Stimulated activated naive CD4-positive, alpha-beta T cell treated with Interleukin-2 at 50 U/mL for 16 hours (primary cell): Measurements from ENCODE around the gene KLF13.

Experiments
- DNase-seq: peaks from one replicate; lab custom pipeline; 2025; lab: John Stamatoyannopoulos, UW

Gene KLF13

DNA sequence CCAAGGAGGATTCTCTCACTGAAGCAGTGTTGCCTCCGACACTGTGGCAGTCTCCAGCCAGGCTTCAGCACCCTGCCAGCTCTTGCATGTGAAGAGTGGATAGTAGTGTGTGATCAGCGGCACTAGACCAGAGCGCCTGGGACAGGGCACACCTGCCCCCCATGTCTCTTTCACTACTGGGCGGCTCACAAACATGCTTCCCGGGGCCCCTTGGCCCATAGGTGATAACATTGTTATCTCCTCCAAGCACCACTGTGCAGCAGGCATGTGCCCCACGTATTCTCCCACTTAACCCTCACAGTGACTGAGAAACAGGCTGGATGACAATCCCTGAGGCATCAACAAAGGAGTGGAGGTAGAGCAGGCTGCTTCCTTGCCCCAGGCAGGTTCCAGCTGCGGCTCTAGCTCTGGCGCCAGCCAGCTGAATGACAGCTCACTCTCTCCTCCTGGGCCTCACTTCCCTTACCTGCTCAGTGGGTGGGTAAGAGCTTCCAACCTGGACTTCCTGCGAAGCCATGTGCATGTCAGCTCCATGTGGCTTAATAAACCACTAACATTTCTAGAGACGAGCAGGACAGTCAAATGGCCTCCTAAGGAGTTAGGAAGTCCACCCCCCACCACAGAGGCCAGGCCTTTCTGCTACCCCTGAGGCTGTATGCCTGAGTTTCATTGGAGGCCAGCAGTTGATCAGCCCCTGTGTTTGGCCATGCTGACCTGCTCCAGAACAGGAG lies 37.8 kb downstream of the KLF13 start:
- no peak for DNase-seq

DNA sequence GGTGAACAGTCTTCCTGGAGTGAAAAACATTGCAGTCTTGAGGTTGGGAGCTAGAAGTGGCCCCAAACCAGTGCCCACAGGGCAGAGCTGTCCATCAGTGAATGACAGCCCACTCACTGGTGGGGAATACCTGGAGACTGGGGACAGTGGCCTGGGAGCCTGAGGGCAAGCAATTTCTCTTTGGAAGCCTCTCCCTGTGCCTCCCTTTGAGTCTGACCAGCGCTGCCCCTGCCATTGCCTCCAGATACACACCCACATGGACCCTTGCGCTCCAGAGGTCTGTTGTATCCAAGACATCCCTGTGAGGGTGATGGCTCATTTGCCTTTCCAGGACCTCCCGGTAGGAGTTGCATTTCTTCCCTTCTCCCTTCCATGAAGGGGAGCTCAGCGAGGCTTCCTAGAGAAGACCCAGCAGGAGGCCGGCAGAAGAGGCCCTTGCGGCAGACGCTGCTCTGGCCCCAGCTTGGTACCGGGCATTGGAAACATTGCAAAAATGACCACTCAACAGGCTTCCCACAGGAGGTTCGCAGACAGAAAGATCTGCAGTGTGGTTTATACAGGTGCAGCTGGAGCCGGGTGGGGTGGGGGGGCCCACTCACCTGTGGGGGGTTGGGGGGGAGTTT lies 38.5 kb downstream of the KLF13 start:
- DNase-seq, result no peak

DNA sequence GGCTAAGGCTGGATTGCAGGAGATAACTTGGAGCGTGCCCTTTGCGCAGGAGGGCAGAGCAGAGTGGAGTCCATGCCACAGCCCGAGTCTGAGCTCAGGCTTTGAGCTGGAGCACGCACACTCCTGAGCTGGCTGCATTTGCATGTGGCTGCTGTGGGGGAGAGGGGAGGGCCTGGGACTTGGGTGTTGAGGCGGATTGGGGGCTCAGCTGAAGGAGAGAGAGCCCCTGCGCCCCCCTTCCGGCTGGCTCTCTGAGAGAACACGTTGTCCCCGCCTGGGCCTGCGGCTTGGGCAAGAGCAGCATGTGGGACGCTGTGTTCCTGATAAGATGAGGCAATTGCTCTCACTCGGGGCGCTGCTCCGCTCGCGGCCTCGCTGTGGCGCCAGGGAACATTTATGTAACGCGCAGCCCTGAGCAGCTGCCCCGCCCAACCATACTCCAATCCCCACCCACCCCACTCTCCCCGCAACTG lies 39.1 kb downstream of the KLF13 start:
- peak; percentile 78 for DNase-seq

DNA sequence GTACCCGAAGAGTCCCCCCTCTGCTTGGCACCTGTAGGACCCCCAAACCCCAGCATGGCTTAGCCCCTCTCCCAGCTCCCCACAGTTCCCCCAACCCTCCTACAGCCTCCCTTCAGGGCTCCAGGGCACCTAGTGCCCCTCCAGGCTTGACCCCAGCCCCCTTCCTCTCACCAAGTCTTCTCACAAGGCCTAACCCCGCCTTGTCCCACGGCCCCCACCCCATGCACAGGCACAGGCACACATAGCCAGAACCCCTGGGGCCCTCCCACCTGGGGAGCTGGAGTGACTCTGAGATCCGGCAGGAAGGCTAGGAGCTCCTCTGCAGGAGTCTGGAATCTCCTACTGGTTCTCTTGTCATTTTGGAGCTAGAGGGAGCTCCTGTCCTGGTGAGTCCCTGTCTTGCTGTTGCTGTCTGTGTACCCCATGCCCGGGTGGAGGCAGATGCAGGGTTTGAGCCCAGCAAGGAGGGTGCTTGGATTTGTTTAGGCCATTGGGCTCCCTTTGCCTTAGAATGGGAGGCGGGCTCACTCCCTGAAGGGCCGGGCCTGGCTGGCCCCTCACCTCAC lies 39.6 kb downstream of the KLF13 start:
- DNase-seq, result no peak

DNA sequence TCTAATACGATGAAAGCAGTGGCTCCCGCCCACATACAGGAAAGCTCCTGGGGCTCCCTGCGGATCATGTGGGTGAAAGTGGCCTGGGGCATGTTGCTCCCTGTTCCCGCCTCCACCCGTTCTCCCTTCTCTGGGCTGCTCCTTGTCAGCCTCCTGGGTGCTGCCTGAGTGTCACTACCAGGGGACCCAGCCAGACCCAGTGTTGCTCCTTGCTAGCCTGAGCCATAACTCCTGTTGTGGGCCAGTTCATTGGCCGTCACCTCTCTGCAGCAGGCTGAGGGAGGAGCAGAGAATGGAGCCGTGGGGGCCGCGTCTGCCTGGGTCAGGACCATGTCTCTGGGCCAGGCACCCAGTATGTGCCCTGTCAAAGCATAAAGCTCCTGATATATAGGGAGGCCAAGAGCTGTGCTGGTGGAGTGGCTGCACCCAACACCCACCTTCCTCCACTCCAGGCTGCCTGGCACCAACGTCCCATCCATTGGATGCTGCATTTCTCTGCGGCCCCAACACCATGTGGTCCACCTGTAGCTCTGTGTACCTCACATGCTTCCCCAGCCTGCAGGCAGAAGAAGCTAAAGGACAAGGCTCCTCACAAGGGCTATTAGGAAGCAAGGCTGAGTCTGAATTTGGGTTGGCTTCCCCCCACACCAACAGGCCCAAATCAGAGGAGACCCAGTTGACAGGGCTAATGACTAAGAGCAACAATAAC lies 40.5 kb downstream of the KLF13 start:
- no peak for DNase-seq

DNA sequence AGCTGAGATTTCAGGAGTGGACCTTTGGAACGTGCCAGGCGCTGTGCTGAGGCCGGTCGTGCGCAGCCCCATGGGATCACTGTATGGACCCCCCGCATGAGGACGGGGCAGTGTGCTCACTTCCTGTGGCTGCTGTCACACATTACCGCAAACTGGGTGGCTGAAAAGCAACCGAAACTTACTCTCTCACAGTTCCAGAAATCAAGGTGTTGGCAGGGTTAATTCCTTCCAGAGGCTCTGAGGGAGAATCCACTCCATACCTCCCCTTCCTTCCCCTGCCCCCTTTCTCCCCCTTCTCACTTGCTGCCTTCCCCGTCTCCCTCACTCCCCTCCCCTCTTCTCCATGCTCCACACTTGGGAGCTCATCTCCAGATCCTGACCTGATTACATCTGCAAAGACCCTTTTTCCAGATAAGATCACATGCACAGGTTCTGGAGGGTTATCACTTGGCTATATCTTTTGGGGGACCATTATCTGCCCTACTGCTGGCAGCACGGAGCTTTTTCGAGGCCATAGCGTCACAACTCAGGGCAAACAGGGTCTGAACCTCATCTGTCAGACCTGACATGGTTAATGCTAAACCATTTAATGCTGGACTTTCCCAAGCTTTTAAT lies 41.2 kb downstream of the KLF13 start:
- DNase-seq, result peak; percentile 11

DNA sequence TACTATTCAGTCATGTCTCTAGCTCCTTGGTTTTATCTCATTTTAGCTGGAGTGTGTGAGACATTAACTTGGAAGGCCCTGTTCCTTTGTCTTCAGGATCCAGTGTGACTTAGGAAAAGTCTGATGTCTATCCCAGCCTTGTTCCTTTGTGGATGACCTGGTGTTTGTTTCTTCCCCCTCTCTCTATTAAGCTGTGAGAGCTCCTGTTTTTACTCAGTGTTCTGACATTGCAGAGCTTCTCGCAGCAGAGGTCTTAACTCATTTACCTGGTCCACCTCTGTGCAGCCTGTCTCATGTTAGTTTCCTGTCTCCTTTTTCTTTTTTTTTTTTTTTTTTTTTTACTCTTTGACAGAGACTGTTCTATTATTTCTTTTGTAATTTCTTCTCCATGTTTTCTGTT lies 43.1 kb downstream of the KLF13 start:
- DNase-seq, result no peak

DNA sequence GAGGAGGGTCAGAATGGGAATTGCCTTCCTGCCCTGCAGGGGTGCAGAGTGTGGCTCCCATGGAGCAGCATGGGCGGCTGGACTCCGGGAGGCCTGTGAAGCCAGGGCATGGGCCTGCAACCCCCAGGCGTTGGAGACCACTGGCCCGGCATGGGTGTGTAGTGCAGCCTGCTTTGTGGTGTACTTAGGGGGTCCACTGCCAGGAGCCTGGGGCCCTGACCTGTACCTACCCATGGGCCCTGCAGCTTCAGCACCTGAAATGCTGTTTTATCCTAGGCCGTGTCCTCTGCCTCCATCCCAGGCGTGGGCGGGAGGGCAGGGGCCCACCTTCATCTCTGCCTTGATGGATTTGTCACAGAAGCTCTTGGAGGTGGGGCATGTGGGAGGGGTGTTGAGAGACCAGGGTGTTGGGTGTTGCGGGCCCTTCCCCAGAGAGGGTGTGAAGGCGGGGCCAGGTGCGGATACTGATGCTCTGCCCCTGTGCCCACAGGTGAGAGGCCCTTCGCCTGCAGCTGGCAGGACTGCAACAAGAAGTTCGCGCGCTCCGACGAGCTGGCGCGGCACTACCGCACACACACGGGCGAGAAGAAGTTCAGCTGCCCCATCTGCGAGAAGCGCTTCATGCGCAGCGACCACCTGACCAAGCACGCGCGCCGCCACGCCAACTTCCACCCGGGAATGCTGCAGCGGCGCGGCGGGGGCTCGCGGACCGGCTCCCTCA lies 45.0 kb downstream of the KLF13 start:
- DNase-seq, result no peak

DNA sequence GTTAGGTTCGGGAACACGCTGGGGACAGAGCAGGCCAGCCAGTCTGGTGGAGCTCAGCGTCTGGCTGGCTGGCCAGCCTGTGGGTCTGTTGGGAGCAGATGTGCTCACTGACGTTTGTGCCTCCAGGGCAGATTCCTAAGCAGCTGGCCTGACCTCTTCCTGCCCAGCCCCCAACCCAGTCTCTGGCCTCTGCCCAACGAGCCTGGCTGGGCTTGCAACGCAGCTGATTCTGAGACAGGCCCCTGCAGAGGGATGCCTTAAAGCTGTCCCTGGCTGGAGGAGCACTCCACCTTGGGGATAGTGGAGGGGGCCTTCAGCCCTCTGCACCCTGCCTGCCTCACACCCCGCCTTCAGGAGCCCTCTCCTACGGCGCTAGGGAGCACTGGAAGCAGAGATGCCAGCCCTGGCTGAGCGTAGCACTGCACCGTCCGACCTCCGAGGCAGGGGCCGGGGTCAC lies 46.0 kb downstream of the KLF13 start:
- no peak for DNase-seq

DNA sequence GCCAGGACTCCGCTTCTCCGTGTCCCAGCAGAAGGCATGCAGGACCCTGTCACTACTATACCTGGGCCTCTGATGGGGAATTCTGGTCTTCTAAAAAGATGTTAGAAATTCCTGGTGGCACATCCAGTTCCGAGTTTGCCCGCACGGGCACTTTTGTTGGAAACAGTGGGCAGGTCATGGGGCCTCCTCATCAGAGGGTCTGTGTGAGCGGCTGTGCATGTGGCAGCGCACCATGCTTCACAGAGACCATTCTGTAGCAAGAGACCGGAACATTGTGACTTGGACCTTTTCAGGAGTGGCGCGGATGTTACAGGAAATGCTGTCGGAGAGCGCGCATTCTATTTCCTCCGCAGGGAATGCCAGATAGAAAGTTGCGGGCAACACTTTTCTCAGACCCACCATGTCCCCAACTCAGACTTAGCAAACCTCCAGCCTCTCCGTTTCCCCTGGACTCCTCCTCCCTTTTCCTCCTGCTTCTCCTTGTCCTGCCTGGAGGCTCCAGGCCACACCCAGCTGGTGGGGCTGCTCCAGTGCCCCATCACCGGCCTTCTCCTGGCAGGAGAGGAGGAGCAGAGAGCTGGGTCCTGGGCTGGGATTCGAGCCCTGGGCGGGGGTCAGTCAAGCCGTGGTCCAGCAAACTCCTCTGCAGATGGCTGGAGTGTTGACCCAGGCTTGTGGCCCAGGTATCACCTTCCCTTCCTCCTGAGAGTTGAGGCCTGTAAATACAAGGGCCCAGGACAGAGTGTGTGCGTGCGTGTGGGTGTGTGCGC lies 46.6 kb downstream of the KLF13 start:
- no peak for DNase-seq

DNA sequence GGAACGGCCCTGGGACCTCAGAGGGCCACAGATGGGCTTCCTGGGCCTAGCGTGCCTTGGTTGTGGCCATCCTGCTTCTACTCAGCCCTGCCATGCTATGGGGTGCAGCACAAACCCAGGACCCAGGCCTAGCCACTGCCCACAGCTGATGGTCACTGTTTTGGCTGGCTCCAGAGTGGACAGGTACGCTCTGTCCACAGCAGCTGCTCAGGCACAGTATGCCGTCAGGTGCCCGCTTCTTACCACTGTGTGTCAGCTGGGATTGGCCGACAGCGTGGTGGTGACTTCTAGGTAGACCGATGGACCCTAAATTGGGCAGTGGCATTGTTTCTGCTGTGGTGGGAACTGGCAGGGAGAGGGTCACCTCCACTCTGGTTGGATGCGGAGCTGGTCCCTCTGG lies 47.3 kb downstream of the KLF13 start:
- no peak for DNase-seq

DNA sequence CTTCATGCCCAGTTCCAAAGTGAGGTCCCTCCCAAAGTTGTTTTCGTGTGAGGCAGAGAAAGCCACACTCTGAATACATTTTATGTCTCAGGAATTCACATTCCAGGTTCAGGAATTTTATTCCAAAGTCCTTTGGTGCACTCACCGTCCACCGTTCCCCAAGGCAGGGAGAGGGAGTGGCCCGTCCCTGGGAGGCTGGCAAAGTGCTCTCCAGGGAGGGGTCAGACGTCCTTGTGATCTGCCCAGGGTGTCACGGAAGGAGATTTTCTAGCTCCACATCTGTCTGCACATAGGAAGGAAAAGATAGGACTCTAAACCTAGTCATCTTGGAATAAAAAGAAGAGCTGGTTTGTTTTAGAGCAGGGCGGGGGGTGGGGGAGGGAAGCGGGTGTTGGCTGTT lies 47.9 kb downstream of the KLF13 start:
- no peak for DNase-seq

DNA sequence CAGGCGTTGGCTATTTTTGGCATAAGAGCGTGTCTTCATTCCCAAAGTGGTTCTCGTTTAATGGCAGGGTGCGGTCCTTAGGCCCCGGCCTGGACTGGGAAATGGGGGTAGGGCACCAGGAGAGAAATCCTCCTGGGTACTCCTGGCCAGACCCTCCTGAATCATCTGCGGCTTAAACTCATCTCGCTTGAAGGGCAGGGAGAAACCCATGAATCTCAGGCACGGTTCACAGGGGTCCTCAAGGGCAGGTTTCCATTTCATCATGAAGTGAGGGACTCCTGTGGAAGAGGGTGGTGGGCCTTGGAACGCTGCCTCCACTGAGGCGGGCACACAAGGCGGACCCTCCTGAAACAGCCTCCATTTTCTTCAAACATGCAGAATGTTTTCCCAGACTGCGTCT lies 48.4 kb downstream of the KLF13 start:
- DNase-seq, result no peak

DNA sequence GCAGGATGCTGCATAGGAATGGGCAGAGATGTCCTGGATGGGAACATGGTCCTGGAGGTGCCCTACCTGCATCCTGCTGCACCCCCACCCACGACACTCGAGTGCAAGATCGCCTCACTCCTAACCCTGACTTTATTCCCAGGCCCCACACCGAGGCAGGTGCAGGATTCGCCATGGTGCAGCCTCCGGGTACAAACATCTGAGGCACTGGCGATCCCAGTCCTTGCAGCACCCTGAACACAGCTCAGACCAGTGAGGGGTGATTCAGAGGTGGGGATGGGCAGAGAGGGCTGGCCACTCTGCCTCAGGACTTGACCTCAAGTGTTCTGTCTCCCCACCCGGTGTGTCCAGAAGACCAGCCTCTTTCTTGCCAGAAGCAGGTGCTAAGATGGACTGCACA lies 49.1 kb downstream of the KLF13 start:
- no peak for DNase-seq

DNA sequence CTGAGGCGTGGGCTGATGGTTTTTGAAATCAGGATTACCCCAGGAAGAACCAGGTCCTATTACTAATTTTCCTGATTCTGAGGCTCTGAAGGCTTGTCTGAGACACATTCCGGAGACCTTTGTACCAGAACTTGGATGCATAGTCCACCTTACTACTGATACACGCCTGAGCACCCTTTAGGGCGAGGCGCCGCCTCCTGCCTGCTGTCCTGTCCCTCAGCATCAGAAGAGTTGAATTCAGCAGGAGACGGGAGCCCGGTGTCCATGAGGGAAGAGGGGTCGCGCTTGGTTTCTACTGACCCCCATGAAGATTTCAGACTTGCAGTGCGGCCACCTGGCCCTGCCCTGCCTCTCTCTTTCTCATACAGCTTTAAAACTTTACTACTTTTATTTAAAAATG lies 49.9 kb downstream of the KLF13 start:
- no peak for DNase-seq

DNA sequence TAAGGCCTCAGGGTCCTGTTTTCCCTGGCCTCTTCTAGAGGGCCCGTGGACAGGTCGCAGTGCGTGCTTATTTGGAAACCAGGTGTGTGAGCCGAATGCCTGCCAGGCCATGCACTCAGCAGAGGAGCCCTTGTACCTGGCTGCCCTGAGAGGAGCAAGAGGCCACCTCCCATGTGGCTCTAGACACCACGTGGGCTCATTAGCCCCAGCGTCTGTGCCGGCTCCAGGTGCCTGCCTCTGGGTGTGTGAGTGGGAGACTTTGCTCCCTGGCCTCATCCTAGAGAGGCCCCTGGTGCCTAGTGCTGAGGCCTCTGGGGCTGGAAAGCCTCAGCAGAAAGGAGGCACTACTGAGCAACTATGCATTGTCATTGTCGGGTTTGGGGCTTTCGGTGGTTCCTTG lies 50.4 kb downstream of the KLF13 start:
- no peak for DNase-seq

DNA sequence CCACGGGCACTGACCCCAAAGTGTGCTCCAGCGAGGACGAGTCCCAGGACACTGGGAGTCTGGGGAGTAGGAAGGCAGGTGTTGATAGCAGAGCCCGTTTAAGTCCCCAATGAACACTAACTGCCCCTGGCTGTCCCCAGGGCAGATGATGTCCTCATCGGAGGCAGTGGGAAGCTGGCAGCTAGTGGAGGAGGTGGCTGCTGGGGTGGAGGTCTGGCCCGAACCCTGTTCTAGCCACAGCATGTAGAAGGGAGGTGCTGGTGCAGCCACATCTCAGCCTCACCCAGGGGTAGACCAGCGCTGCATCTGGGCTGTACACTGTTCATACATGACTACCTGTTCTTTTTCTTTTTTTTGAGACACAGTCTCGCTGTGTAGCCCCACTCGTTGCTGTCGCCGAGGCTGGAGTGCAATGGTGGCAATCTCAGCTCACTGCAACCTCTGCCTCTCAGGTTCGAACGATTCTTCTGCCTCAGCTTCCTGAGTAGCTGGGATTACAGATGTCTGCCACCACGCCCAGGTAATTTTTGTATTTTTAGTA lies 51.8 kb downstream of the KLF13 start:
- no peak for DNase-seq

DNA sequence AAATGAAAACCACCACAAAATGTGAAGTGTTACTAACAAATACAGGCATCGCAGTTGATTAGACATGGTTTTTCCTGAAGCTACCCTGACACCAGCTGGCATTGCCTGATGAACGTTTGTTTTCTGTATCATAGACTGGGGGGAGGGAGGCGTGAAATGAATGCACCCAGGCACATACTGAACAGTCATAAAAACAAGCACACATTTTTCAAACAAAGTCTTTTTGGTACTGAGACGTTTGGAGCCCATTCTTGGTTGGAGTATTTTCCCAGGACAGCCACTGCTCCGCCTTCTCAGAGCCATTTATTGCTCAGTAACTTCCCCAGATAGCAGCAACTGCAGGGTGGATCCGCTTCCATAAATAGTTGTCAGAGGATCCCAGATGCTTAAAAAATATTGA lies 52.4 kb downstream of the KLF13 start:
- DNase-seq, result no peak

DNA sequence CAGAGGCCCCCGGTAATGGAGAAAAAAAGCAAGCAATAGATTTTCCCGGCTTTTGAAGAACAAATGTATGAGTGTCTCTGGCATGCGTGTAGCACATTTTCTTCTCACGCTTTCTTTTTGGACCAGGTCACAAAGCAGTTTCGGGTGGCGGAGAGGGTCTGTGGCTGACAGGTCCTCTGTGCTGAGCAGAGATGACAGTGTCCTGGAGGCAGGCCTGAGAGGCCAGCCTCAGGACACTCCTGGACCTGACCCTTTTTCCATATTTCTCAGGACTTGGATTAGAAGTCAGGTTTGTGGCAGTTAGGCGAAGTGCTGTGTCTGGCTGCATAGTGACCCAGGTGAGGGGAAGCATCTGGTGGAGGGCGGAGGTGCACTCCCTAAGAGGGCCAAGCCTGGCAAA lies 52.9 kb downstream of the KLF13 start:
- no peak for DNase-seq

DNA sequence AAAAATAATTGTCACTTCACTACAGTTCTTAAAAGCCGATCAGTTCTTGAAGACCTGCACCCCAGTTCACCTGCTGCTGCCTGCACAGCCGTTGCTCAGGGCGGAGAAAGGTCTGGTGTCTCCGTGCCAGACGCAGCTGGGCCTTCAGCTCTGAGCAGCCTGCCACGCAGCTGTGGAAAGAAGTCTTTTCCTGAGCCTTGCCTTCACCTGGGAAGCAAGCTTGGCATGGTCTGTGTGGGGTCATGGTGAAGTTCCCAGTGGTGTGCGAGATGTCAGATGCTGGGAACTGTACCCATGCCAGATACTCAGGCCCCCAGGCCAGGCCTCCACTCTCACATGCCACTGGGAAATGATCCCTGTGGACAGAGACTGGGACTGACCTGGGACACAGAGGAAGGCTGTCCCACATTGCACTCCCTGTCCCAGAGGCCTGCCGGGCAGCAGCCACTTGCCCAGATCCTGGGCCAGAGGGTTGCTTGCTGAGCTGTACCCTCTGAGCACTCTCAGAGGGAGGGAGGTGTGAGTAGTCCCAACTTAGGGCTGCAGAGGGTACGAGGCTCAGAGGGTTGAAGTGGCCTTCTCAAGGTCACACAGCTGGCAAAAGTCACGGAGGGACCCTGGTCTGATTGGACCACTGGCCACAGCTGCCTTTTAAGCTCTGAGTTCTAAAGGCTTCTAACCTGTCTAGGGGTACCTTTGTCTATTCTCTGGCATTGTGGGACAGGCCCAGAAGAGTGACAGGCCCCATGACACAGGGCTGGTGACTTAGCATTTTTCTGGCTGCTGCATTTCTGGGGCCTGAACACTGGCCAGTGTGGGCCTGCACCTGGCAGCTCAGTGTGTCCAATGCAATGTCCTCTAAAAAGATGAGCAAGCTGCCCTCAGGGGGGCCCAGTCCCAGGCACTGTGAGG lies 55.4 kb downstream of the KLF13 start:
- DNase-seq, result no peak
